IPS DF 6.9 (cell line): Measurements from ENCODE around the gene HOXC5.

Source experiments
- DNase-seq: peaks from one replicate; pipeline ENCODE4 v3.0.0-alpha.2; 2013; ENCODE audit warnings: low read depth, low spot score
- H3K27ac ChIP-seq: one replicate; pipeline ENCODE4 v1.5.1; 2013; ENCODE audit warnings: low read length, control low read depth
- H3K27me3 ChIP-seq: 2 replicates; pipeline ENCODE4 v1.6.1; 2013; ENCODE audit warnings: mild to moderate bottlenecking, low read length; ENCODE audit not compliant: control insufficient read depth, insufficient read depth
- H3K36me3 ChIP-seq: 2 replicates; pipeline ENCODE4 v1.6.1; 2013; ENCODE audit warnings: low read length; ENCODE audit not compliant: control insufficient read depth, insufficient read depth
- H3K4me1 ChIP-seq: 2 replicates; pipeline ENCODE4 v1.6.1; 2013; ENCODE audit warnings: low read length; ENCODE audit not compliant: control insufficient read depth, insufficient read depth
- H3K4me3 ChIP-seq: 2 replicates; pipeline ENCODE4 v1.5.1; 2013; ENCODE audit warnings: mild to moderate bottlenecking, low read length
- H3K9me3 ChIP-seq: 2 replicates; pipeline ENCODE4 v1.6.1; 2013; ENCODE audit warnings: low read length, inconsistent platforms; ENCODE audit not compliant: control insufficient read depth, insufficient read depth
- WGBS: extraction: QIAGEN DNeasy Blood & Tissue Kit; methylation state at CpG from one replicate; pipeline ENCODE4 v1.1.7; 2013; ENCODE audit warnings: mixed read lengths, missing lambda C conversion rate; ENCODE audit not compliant: insufficient read length, insufficient coverage; 5-methylcytosine and 5-hydroxymethylcytosine counted together

Gene HOXC5

GRCh38 chr12:54016478-54016964 is 16.3 kb upstream of the HOXC5 start:
- Histone ChIP-seq H3K27me3 (peaks cover 88% of the 10 kb centered on the region), H3K4me3 (no peak overlapping the region), H3K9me3 (no peaks in the 10 kb centered on the region), H3K36me3 (no peaks in the 10 kb centered on the region), H3K27ac (no peak overlapping the region), H3K4me1 (0 out of 2 replicates have a peak, but pooled peaks cover 2% of the 10 kb centered on the region)
- WGBS, result no CpG with 5 or more reads among the region's 25 CpGs
- DNase-seq, result no peak

- H3K27ac ChIP-seq, result no peak overlapping the region
- H3K27me3 ChIP-seq, result peaks cover 91% of the 10 kb centered on the region
- DNase-seq, result no peak
These were observed 15.6 kb upstream of the HOXC5 start for GRCh38 chr12:54017027-54017788.

DNA sequence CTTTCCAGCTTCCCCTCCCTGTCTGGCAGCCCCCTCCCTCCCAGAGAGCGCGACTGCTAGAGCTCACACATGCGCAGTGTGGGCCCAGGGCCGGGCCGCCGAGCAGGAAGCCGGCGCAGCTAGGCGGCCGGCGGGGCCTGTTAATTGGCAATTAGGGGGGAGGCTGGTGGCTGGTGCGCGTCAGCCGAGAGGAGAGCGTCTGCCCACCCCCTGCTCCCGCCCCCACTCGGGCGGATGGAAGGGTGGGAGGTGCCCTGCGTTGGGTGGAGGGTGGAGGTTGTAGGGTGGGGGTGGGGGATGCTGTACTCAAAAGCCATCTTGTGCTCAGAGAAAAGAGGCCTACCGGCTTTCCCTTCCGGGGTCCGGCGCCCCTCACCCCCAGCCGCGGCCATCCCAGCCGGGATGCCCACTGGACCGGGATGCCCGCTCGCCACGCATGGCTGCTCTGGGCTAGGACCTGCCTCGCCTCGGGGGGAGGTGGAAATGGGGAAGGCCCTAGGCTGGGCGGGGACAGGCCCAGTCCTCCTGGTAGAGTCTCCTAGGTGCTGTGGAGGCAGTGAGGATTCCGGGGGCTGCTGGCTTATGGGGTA is 14.9 kb upstream of the HOXC5 start:
- H3K27me3 ChIP-seq, result peaks cover 90% of the 10 kb centered on the region
- no CpG with 5 or more reads among the region's 34 CpGs for WGBS
- H3K4me1 ChIP-seq, result 0 out of 2 replicates have a peak, but pooled peaks cover 2% of the 10 kb centered on the region
- DNase-seq, result no peak
- no peaks in the 10 kb centered on the region for H3K9me3 ChIP-seq
- H3K27ac ChIP-seq, result no peak overlapping the region
- peak overlapping the region; percentile 12; the same call in 1 of the 2 replicates for H3K4me3 ChIP-seq
- no peaks in the 10 kb centered on the region for H3K36me3 ChIP-seq

More at GRCh38 chr12:54017027-54017788, 15.6 kb upstream of the HOXC5 start:
- H3K4me3 ChIP-seq, result no peak overlapping the region
- WGBS, result no CpG with 5 or more reads among the region's 24 CpGs
- H3K4me1 ChIP-seq, result 0 out of 2 replicates have a peak, but pooled peaks cover 2% of the 10 kb centered on the region
- H3K36me3 ChIP-seq, result no peaks in the 10 kb centered on the region
- no peaks in the 10 kb centered on the region for H3K9me3 ChIP-seq

GRCh38 chr12:54018468-54018984 is 14.3 kb upstream of the HOXC5 start:
- no peak for DNase-seq
- peaks cover 90% of the 10 kb centered on the region for H3K27me3 ChIP-seq
- H3K9me3 ChIP-seq, result no peaks in the 10 kb centered on the region
- no peaks in the 10 kb centered on the region for H3K36me3 ChIP-seq
- no peak overlapping the region for H3K27ac ChIP-seq
- no CpG with 5 or more reads among the region's 29 CpGs for WGBS
- H3K4me3 ChIP-seq, result no peak overlapping the region
- H3K4me1 ChIP-seq, result 0 out of 2 replicates have a peak, but pooled peaks cover 2% of the 10 kb centered on the region

DNA sequence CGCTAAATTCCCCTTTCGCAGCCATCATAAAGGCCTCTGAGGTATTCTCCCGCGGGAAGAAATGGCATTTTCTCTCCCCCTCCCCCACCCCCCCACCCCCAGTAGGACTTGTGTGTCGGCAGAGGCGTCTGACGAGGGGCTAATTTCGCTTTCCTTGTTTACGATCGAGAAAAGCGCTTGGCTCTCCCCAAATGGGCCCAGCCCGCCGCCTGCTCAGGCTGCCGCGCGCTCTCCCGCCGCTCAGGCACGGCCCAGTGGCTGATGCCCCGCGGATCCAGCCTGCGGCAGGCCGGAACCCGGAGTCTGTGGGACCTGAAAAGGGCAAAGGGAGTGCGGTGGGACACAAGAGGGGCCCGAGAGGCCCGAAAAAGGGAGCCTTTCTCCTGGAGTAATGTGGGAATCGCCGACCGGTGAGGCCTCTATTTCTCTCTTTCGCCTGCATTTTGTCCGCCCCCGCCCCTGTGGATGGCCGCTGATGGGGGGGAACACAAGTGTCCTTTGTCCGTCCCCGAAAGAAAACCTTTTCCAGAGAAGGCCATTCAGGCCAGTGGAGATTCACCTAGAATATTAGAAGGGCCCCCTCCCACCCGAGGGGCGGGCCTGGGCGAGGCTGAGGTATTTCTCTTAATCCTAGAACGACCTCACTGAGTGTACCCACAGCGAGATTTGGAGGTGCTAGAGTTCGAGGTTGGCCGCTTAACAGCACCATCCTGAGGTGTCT is 13.6 kb upstream of the HOXC5 start:
- no peaks in the 10 kb centered on the region for H3K9me3 ChIP-seq
- no peak overlapping the region for H3K27ac ChIP-seq
- no peak overlapping the region for H3K4me3 ChIP-seq
- no CpG with 5 or more reads among the region's 43 CpGs for WGBS
- H3K4me1 ChIP-seq, result 0 out of 2 replicates have a peak, but pooled peaks cover 2% of the 10 kb centered on the region
- DNase-seq, result no peak
- H3K36me3 ChIP-seq, result no peaks in the 10 kb centered on the region
- H3K27me3 ChIP-seq, result peaks cover 91% of the 10 kb centered on the region

- Histone ChIP-seq H3K27ac (no peak overlapping the region), H3K36me3 (no peaks in the 10 kb centered on the region), H3K9me3 (no peaks in the 10 kb centered on the region), H3K4me1 (0 out of 2 replicates have a peak, but pooled peaks cover 2% of the 10 kb centered on the region), H3K4me3 (no peak overlapping the region), H3K27me3 (peaks cover 91% of the 10 kb centered on the region)
- DNase-seq, result no peak
- WGBS, result no CpG with 5 or more reads among the region's 10 CpGs
These were observed 12.8 kb upstream of the HOXC5 start for GRCh38 chr12:54019924-54020590.

DNA sequence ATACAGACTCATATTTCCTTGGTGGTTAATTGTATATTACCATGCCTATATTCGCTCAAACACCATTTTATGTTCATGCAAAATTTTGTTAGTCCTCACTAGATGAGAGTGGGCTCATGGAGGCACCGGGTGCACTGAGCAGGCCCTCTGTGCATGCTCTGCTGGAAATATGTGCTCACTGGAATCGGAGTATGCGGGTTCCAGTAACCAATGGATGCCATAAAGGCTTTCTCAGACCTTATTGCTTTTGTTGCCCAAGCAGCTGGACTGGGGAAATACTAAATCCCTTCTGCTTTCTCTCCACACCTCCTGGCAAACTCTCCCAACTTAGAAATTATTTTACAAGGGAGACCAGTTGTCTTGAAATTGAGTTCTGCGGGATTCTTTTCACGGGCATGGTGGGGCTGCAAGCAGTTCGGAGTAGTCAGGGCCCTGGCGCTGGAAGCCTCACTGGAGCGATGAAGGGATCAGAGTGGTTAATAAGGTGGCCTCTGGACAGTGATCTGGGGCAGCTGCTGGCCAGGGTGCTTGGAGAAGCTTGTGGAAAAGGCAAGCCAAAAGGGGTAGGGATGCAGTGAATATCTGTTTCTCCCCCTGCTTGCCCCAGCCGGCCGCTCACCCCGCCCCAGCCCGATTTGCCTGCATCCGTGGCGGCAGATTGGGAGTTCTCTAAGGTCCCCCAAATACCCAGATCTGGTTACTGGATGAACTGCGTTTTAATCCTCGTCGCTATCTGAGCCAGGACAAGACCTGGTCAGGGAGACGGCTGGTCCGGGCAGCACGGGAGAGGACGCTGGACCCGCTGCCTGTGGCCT is 12.1 kb upstream of the HOXC5 start:
- DNase-seq, result no peak
- Histone ChIP-seq H3K27ac (no peak overlapping the region), H3K4me1 (0 out of 2 replicates have a peak, but pooled peaks cover 2% of the 10 kb centered on the region), H3K36me3 (no peaks in the 10 kb centered on the region), H3K9me3 (no peaks in the 10 kb centered on the region), H3K27me3 (peaks cover 90% of the 10 kb centered on the region), H3K4me3 (no peak overlapping the region)
- WGBS, result no CpG with 5 or more reads among the region's 23 CpGs

DNA sequence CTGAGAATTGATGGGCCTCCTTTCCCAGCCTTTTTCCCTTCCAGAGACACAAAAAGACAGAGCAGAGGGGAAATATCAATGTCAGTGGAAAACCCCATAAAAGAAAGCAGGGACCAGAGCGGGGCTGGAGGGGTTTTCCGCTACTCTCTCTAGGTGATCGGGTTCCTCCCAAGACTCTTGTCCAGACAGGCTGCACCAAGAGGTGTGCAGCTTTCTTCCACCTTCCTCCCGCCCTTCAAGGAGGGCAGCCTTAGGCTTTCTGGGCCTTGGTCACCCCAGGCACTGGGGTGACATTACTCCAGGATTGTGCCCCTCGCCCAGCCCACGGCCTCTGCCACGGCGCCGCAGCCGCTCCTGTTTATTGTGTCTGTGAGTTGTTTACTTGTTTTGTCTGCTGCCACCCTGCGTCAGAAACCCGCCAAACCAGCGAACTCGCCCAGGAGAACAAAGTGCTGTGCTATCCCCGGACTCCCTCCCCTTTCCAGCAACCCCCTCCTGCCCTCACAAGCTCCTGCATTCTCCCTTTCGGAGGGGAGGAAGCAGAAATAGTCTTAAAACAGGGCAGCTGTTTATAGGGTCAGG is 11.3 kb upstream of the HOXC5 start:
- Histone ChIP-seq H3K36me3 (no peaks in the 10 kb centered on the region), H3K4me3 (no peak overlapping the region), H3K4me1 (0 out of 2 replicates have a peak, but pooled peaks cover 2% of the 10 kb centered on the region), H3K9me3 (no peaks in the 10 kb centered on the region), H3K27me3 (peaks cover 91% of the 10 kb centered on the region), H3K27ac (no peak overlapping the region)
- DNase-seq, result no peak
- WGBS, result no CpG with 5 or more reads among the region's 16 CpGs
